ENCODE data around the gene TENM4.

The TENM4 gene

GRCh38 chr11:79101656-79102055 is 339.2 kb downstream of the TENM4 start:
- DNase-seq = no peak

- no peak for DNase-seq
These were observed 340.5 kb downstream of the TENM4 start for GRCh38 chr11:79100093-79100910.

GRCh38 chr11:79098146-79098545 is 342.7 kb downstream of the TENM4 start:
- no peak for DNase-seq

GRCh38 chr11:79097246-79097875 is 343.5 kb downstream of the TENM4 start:
- peak; percentile 85 for DNase-seq

- peak; percentile 13 for DNase-seq
These were observed 345.4 kb downstream of the TENM4 start for GRCh38 chr11:79095424-79095823.

GRCh38 chr11:79094616-79095015 is 346.2 kb downstream of the TENM4 start:
- peak; percentile 16 for DNase-seq

GRCh38 chr11:79092791-79093353 is 348.0 kb downstream of the TENM4 start:
- no peak for DNase-seq

- no peak for DNase-seq
These were observed 350.6 kb downstream of the TENM4 start for GRCh38 chr11:79090191-79090705.

GRCh38 chr11:79089601-79090000 is 351.2 kb downstream of the TENM4 start:
- no peak for DNase-seq

GRCh38 chr11:79088967-79089366 is 351.9 kb downstream of the TENM4 start:
- DNase-seq = no peak

GRCh38 chr11:79087961-79088318 is 352.9 kb downstream of the TENM4 start:
- DNase-seq = no peak

GRCh38 chr11:79087238-79087960 is 353.4 kb downstream of the TENM4 start:
- DNase-seq = no peak

- no peak for DNase-seq
These were observed 354.8 kb downstream of the TENM4 start for GRCh38 chr11:79086056-79086455.

- DNase-seq = no peak
These were observed 356.4 kb downstream of the TENM4 start for GRCh38 chr11:79084382-79084781.

GRCh38 chr11:79083352-79083751 is 357.5 kb downstream of the TENM4 start:
- DNase-seq = no peak

- DNase-seq = no peak
These were observed 357.9 kb downstream of the TENM4 start for GRCh38 chr11:79082907-79083306.

- DNase-seq = no peak
These were observed 358.6 kb downstream of the TENM4 start for GRCh38 chr11:79082280-79082679.

- DNase-seq = peak; percentile 57
These were observed 359.3 kb downstream of the TENM4 start for GRCh38 chr11:79081471-79082031.

GRCh38 chr11:79080551-79080950 is 360.3 kb downstream of the TENM4 start:
- DNase-seq = no peak

GRCh38 chr11:79078999-79079398 is 361.8 kb downstream of the TENM4 start:
- DNase-seq = peak; percentile 67

- no peak for DNase-seq
These were observed 362.4 kb downstream of the TENM4 start for GRCh38 chr11:79078456-79078855.

- peak; percentile 54 for DNase-seq
These were observed 363.0 kb downstream of the TENM4 start for GRCh38 chr11:79077702-79078330.

All from right hindlimb (tissue), 1 donor.